ENCODE measurements around the gene FLG.
"Not testable (repeated sequence)": the region's sequence is repeated elsewhere in the genome, so short reads cannot be mapped to it uniquely, and the experiment has no call there.

The FLG gene

GRCh38 chr1:152303139-152303872, 21.7 kb downstream of the FLG start:
- not testable (repeated sequence) for H3K79me2 ChIP-seq (ENCODE audit: control insufficient read depth, insufficient read depth, low read length, unreplicated experiment); H3K4me3 ChIP-seq (ENCODE audit: low read depth, low read length); H2AFZ ChIP-seq (ENCODE audit: low read length, unreplicated experiment); H3K27ac ChIP-seq (ENCODE audit: low read depth, low read length); H3K36me3 ChIP-seq (ENCODE audit: insufficient read depth, low read length); H3K27me3 ChIP-seq (ENCODE audit: insufficient read depth, low read length); H3K4me1 ChIP-seq (ENCODE audit: control insufficient read depth, insufficient read depth, low read length, unreplicated experiment)

GRCh38 chr1:152256394-152256793, 68.6 kb downstream of the FLG start:
- not testable (repeated sequence) for H3K79me2 ChIP-seq (ENCODE audit: control insufficient read depth, insufficient read depth, low read length, unreplicated experiment); H3K4me3 ChIP-seq (ENCODE audit: low read depth, low read length); H3K27me3 ChIP-seq (ENCODE audit: insufficient read depth, low read length); H3K27ac ChIP-seq (ENCODE audit: low read depth, low read length); H2AFZ ChIP-seq (ENCODE audit: low read length, unreplicated experiment); H3K4me1 ChIP-seq (ENCODE audit: control insufficient read depth, insufficient read depth, low read length, unreplicated experiment); H3K36me3 ChIP-seq (ENCODE audit: insufficient read depth, low read length)

Data from ACC112 (cell line).